ENCODE data around the gene TRPV2. TPM values are rescaled to one million over a fixed set of nuclear protein-coding genes. Genes with fewer than 3 reads are reported as not detected.
"Not testable (repeated sequence)": the region's sequence is repeated elsewhere in the genome, so short reads cannot be mapped to it uniquely, and the experiment has no call there.

TRPV2 gene
- total RNA-seq, 2 experiments from 2014 or later: 34.4 to 40.2 TPM

GRCh38 chr17:16438557-16439302 is 23.4 kb downstream of the TRPV2 start:
- Mint-ChIP-seq H3K27me3 (peaks cover 19% of the 10 kb centered on the region), H3K4me1 (peaks cover 44% of the 10 kb centered on the region), H3K4me3 (peak overlapping the region; percentile 99), H3K27ac (peak overlapping the region; percentile 100), H3K9me3 (peaks cover 2% of the 10 kb centered on the region), H3K36me3 (peaks cover 48% of the 10 kb centered on the region)
- DNase-seq: peak; percentile 97

DNA sequence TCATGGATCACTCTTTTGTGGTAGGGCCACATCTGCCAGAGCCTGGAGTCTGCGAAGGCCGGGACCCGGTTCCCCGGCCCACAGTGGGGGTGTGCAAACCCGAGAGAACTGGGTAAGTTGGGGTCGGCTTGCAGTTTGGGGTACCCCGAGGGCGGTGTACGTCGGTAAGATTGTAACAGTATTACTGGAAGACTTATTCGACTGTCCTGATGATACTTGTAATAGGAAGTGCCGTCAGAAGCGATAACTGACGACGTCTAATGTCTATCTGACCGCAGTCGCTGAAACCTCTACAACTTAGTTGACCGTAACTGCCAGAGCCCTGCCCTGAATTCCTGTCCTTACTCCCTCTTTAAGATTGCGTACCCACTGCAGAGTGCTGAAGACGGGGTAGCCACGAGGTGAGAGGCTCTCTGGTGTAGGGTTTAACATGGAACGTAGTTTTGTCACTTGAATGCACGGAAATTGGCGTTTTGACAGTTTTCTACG is 24.0 kb downstream of the TRPV2 start:
- Mint-ChIP-seq H3K27ac (peak overlapping the region; percentile 100), H3K9me3 (peaks cover 2% of the 10 kb centered on the region), H3K36me3 (peaks cover 54% of the 10 kb centered on the region), H3K4me3 (peak overlapping the region; percentile 99), H3K4me1 (peaks cover 50% of the 10 kb centered on the region), H3K27me3 (peaks cover 19% of the 10 kb centered on the region)
- DNase-seq: no peak

DNA sequence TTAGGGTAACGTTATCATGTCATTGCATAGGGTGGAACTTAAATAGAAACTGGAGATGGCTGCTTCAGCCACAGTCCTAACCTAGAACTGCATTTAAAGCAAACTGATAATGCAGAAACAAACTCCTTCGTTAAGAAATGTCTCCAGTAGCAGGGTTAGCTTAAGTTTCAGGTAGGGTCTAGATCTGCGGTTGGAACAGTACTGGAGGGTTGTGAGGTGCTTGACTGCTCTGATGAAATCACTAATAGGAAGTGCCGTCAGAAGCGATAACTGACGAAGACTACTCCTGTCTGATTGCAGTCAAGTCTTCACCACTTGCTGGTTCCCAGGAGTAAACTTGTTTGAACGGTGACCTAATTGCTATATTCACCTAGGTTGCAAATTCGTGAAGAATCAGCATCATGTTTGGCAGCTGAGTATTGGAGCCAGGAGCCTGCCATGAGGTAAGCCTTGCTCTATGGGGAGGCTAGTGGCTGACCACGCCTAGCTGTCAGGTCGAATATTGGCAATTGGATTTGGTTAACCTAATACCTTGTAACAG is 24.5 kb downstream of the TRPV2 start:
- peaks cover 2% of the 10 kb centered on the region for H3K9me3 Mint-ChIP-seq
- H3K27ac Mint-ChIP-seq: peak overlapping the region; percentile 100
- DNase-seq: no peak
- peaks cover 55% of the 10 kb centered on the region for H3K36me3 Mint-ChIP-seq
- H3K4me1 Mint-ChIP-seq: peaks cover 53% of the 10 kb centered on the region
- H3K4me3 Mint-ChIP-seq: peak overlapping the region; percentile 99
- H3K27me3 Mint-ChIP-seq: peaks cover 19% of the 10 kb centered on the region

DNA sequence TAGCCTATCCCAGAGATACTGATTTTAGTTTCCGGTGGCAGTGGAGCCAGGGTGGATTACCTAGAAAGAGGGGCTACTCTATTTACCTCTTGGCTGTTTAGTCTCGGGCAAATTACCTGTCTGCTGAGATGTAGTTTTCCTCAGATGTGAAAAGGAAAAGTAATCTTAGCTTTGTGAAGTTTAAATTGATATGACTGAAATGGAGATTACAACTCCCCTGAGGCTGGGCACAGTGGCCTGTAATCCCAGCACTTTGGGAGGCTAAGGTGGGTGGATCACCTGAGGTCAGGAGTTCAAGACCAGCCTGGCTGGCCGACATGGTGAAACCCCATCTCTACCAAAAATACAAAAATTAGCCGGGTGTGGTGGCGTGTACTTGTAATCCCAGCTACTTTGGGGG is 25.0 kb downstream of the TRPV2 start:
- H3K27me3 Mint-ChIP-seq: peaks cover 19% of the 10 kb centered on the region
- not testable (repeated sequence) for H3K9me3 Mint-ChIP-seq, DNase-seq
- H3K4me1 Mint-ChIP-seq: peaks cover 53% of the 10 kb centered on the region
- peaks cover 55% of the 10 kb centered on the region for H3K36me3 Mint-ChIP-seq
- peak overlapping the region; percentile 99 for H3K4me3 Mint-ChIP-seq
- H3K27ac Mint-ChIP-seq: peak overlapping the region; percentile 100

- Mint-ChIP-seq H3K4me3 (peak overlapping the region; percentile 99), H3K27me3 (peaks cover 19% of the 10 kb centered on the region), H3K4me1 (peaks cover 52% of the 10 kb centered on the region), H3K9me3 (peaks cover 2% of the 10 kb centered on the region), H3K27ac (peak overlapping the region; percentile 100), H3K36me3 (peaks cover 59% of the 10 kb centered on the region)
- DNase-seq: no peak
Measured at GRCh38 chr17:16440901-16441629, 25.7 kb downstream of the TRPV2 start.

DNA sequence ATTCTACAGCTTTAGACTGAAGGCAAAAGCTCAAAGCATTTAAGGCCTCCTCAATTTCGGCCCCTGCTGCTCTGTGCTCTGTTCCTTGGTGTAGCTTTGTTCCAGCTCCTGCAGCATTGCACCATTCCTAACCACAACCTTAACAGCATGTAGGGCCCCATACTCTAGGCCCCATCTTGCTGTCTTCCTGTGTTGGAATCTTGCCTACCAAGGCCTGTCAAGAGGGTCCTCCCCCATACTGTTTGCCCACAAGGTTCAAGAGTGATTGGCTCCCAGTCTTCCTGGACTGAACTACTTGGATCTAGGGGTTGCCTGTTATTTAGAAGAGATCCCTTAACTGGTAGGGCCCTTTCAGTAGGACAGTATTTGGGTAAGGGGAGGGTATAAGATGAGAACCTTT is 26.8 kb downstream of the TRPV2 start:
- H3K4me3 Mint-ChIP-seq: peak overlapping the region; percentile 99
- peaks cover 2% of the 10 kb centered on the region for H3K9me3 Mint-ChIP-seq
- H3K27me3 Mint-ChIP-seq: peaks cover 19% of the 10 kb centered on the region
- DNase-seq: no peak
- H3K36me3 Mint-ChIP-seq: peaks cover 63% of the 10 kb centered on the region
- peaks cover 57% of the 10 kb centered on the region for H3K4me1 Mint-ChIP-seq
- H3K27ac Mint-ChIP-seq: peak overlapping the region; percentile 100

DNA sequence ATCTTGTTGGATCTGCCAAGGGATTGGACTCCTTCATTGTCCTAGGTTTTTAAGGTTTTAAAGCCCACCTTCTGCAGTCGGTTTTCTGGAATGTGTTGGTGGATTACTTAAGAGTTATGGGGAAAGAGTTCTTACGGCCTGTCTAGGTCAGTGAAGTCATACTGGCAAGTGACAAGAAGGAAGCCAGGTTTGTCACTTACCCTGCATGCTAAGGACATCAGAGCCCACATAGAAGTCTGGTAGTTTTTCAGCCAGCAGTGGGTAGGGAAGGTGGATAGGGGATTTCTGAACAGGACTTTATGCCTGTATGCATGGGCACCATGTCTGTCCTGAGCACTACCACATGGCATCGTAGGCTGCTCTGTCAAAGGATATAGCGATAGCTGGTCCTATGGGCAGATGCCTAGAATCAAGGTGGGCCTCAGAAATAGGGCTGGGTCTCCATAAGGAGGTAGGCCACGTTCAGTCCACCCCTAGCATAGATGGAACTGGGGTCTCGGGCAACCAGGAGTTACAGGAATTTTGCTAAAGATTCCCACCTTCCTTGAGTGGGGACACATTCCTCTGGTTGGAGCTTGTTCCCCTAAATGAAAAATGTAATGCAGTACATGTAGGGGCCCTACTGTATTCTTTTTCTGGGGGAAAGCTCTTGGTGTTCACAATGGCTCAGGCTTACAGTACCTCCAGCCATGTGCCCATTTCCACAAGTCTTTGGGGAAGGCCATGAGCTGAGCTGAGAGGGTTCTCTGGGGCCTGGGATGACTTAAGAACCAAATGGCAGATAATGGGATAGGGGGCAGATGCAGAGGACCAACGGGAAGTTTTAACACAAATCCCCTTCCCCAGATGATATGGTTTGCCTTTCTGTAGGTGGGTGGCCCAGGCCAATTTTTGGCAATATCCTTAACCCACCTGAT is 27.5 kb downstream of the TRPV2 start:
- Mint-ChIP-seq H3K4me1 (peaks cover 57% of the 10 kb centered on the region), H3K27ac (peak overlapping the region; percentile 100), H3K9me3 (peaks cover 2% of the 10 kb centered on the region), H3K27me3 (peaks cover 19% of the 10 kb centered on the region), H3K36me3 (peaks cover 68% of the 10 kb centered on the region), H3K4me3 (peak overlapping the region; percentile 99)
- no peak for DNase-seq

- H3K27ac Mint-ChIP-seq: peak overlapping the region; percentile 72
- no peak for DNase-seq
- peaks cover 19% of the 10 kb centered on the region for H3K27me3 Mint-ChIP-seq
- peak overlapping the region; percentile 99 for H3K4me3 Mint-ChIP-seq
- peaks cover 2% of the 10 kb centered on the region for H3K9me3 Mint-ChIP-seq
- peaks cover 74% of the 10 kb centered on the region for H3K36me3 Mint-ChIP-seq
- peaks cover 62% of the 10 kb centered on the region for H3K4me1 Mint-ChIP-seq
Measured at GRCh38 chr17:16443511-16444257, 28.3 kb downstream of the TRPV2 start.

DNA sequence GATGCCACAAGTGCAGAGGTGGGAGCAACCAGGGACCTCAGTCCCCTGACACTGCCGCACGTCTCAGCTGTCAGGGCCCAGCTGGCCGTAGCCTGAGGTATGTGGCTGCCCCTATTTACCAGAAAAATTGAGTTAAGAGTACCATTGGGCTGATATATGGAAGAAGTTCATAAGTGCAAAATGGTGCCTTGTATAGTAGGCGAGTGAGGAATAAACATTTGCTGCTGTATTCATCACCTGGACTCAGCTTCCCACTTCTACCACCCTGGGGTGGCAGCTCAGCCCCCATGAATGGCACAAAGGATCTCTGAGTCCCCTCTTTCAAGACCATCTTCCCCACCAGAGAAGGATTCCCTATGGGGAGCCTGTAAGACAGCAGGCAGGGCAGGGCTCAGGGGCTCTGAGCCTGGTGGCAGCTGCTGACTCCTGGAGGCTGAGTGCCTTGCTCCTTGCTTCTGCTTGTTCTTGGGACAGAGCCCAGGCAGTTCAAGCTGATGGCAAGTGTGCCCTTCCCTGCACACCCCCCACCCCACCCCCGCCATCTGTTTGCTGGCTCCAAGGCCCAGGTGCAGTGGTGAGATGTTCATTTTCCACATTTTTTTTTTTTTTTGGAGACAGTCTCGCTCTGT is 29.0 kb downstream of the TRPV2 start:
- Mint-ChIP-seq H3K4me1 (peaks cover 65% of the 10 kb centered on the region), H3K36me3 (peaks cover 68% of the 10 kb centered on the region), H3K4me3 (peak overlapping the region; percentile 52), H3K27me3 (peaks cover 15% of the 10 kb centered on the region), H3K9me3 (no peaks in the 10 kb centered on the region), H3K27ac (peak overlapping the region; percentile 72)
- DNase-seq: no peak

DNA sequence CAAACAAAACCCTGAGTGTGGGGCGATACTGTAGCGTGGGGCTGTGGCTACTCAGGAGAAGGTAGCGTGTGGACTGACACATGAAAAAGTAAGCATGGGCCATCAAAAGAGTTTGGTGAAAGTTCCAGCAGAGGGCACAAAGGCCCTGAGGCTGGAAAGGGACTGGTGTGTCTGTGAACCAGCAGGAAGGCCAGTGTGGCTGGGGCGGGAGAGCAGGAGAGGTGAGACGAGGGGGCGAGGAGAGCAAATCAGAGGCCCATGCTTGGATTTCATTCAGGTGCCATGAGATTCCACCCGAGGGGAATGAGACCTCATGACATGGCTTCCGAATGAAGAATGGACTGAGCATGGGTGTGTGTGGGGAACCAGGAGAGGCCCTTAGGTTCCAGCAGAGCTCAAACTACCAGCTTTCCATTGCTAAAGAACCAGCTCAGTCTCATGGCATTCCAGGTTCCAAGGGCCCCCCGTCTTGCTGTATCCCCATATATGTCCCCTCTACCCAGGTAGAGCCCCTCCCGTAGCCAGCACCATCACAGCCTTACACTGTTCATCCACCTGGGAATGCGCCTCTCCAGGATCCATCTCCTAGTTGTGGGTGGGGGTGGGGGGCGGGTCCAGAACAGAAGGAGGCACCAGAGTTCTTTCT is 31.1 kb downstream of the TRPV2 start:
- Mint-ChIP-seq H3K27me3 (peaks cover 4% of the 10 kb centered on the region), H3K4me3 (peak overlapping the region; percentile 41), H3K27ac (peak overlapping the region; percentile 69), H3K36me3 (peaks cover 61% of the 10 kb centered on the region), H3K9me3 (no peaks in the 10 kb centered on the region), H3K4me1 (peaks cover 56% of the 10 kb centered on the region)
- no peak for DNase-seq

- no peak for DNase-seq
- Mint-ChIP-seq H3K36me3 (peaks cover 49% of the 10 kb centered on the region), H3K4me1 (peaks cover 47% of the 10 kb centered on the region), H3K4me3 (no peak overlapping the region), H3K9me3 (no peaks in the 10 kb centered on the region), H3K27ac (peak overlapping the region; percentile 6), H3K27me3 (no peaks in the 10 kb centered on the region)
Measured at GRCh38 chr17:16447676-16448075, 32.3 kb downstream of the TRPV2 start.

DNA sequence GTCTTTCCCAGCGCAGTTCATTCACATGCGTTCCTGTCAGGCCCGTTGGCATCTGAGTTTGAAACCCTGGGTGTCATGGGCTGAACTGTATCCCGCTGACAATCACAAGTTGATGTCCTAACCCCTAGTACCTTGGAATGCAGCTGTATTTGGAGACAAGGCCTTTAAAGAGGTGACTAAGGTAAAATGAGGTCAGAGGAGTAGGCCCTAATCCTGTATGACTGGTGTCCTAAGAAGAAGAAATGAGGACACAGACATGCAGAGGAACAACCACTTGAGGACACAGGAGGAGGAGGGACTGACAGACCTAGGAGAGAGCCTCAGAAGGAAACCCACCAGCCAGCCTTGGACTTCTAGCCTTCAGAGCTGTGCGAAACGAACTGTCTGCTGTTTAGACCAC is 33.1 kb downstream of the TRPV2 start:
- Mint-ChIP-seq H3K36me3 (peaks cover 43% of the 10 kb centered on the region), H3K4me3 (no peak overlapping the region), H3K27ac (no peak overlapping the region), H3K9me3 (no peaks in the 10 kb centered on the region), H3K4me1 (peaks cover 41% of the 10 kb centered on the region), H3K27me3 (no peaks in the 10 kb centered on the region)
- DNase-seq: no peak

DNA sequence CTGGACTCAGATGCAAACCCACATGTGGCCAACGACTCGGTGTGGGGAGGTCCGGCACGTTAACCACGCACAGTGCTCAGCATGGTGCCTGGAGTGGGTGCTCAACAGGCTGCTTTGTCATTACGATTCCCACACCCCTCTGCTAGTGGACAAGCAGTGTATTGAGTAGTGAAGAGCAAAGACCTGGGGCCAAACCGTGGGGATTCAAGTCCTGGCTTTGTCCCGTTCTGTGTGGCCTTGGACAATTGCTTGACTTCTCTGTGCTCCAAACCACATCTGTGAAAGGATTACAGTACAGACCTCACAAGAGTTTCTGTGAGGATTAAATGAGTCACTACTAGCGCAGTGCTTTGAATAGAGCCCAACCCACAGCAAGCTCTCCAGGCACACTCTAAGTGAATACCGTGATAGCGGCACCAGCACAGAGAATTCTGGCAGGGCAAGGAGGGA is 33.8 kb downstream of the TRPV2 start:
- Mint-ChIP-seq H3K4me3 (no peak overlapping the region), H3K36me3 (peaks cover 42% of the 10 kb centered on the region), H3K27ac (peak overlapping the region; percentile 28), H3K27me3 (no peaks in the 10 kb centered on the region), H3K4me1 (peaks cover 36% of the 10 kb centered on the region), H3K9me3 (no peaks in the 10 kb centered on the region)
- no peak for DNase-seq
